ENCODE results near the gene C1QL2. TPM values are rescaled to one million over a fixed set of nuclear protein-coding genes. Genes with fewer than 3 reads are reported as not detected.

C1QL2 gene
- total RNA-seq, result not detected

DNA sequence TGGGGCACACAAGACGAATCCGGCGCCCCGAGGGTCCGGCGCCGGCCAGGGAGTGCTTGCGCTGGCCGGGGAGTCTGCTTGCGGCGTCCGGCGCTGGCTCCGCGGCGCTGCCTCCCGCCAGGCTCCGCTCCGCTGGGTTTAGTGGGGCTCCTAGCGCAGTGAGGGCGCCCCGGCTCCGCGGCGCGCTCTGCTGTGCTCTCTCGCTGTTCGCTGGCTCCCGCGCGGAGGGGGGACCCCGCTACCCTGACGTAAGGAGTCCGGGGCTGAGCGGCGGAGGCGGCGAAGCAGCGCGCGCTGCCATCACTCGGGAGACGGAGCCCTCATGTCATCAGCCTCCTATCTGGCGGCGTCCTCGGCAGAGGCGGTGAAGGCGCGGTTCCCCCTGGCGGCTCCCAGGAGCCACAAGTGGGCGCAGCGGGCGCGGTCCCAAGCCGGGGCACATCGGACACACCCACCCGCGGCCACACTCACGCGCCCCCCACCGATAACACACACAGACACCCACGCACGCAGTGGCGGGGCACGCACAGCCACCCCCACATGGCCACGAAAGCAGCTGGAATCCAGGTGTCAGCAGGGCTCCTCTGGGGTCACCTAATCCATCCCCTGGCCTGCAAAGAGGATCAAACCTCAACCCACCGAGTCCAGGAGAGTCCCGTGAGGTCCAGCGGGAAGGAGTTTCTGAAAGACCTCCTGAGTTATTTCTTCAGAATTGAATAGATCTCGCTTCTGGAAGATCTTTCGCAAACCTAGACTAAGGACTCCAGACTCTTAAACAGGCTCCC lies at the start of gene C1QL2:
Gene C1QL2 (minus strand): TSS at position 189 of the 785 bp plus-strand sequence. CDS start 482 bp downstream, outside the sequence.
- no peak for DNase-seq
- H3K27ac Mint-ChIP-seq, result no peak within 1 kb of the TSS
- CTCF ChIA-PET, result no interaction called here
- H3K36me3 Mint-ChIP-seq, result no peaks in the 10 kb centered on the region
- intact Hi-C loops (cut with micrococcal nuclease), result no loop called here
- H3K27me3 Mint-ChIP-seq, result peaks cover 38% of the 10 kb centered on the region
- H3K4me1 Mint-ChIP-seq (ENCODE audit: low read depth), result no peaks in the 10 kb centered on the region
- POLR2A ChIA-PET, result no interaction called here
- no peaks in the 10 kb centered on the region for H3K9me3 Mint-ChIP-seq
- H3K4me3 Mint-ChIP-seq, result no peak within 1 kb of the TSS

DNA sequence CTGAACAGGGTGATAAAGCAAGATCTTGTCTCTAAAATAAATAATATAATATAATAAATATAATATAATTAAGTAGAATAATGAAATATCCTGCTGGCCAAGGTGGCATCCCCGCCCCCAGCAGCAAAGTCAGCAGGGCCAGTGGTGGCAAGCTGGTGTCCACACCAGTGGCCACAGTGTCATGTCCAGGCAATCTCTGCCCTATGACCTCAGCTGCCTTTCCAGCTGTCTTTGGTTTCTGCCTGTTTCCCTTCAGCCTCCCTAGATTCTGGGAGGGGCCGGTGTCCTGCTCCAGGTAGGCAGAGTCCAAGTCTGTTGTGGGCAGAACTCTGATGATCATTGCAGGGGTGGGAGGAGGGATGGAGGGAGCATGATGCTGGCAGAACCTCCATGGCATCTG lies 48.9 kb upstream of the C1QL2 start:
- intact Hi-C loops (cut with micrococcal nuclease), result no loop called here
- Mint-ChIP-seq H3K4me1 (ENCODE audit: low read depth) (no peaks in the 10 kb centered on the region), H3K4me3 (no peak overlapping the region), H3K27ac (no peak overlapping the region), H3K36me3 (no peaks in the 10 kb centered on the region), H3K27me3 (peaks cover 3% of the 10 kb centered on the region), H3K9me3 (no peaks in the 10 kb centered on the region)
- no peak for DNase-seq
- POLR2A ChIA-PET, result interaction anchor here (0.6 kb wide), 1 partner anchor 1726 kb away, joined by 3 read pairs; no protein-coding TSS in a partner anchor
- CTCF ChIA-PET, result no interaction called here

DNA sequence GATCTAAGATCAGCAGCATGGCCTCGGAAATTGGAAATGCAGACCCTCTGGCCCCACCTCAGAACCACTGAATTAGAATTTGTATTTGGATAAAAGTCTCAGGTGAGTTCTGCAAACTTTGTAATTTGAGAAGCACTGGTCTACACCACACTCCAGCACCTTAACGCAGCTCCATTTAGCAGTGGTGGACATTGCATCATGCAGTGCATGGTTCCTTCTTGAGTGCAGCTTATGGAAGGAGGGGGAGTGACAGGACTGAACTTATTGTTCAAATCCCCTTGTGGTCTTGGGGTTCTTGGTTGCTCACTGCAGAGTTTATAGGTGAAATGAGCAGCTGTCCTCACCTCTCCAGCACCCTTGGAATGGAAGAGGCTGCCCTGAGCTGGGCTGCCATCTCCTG lies 47.6 kb upstream of the C1QL2 start:
- DNase-seq, result no peak
- no peaks in the 10 kb centered on the region for H3K27me3 Mint-ChIP-seq
- no peak overlapping the region for H3K27ac Mint-ChIP-seq
- H3K36me3 Mint-ChIP-seq, result no peaks in the 10 kb centered on the region
- H3K4me3 Mint-ChIP-seq, result no peak overlapping the region
- no peaks in the 10 kb centered on the region for H3K4me1 Mint-ChIP-seq (ENCODE audit: low read depth)
- no peaks in the 10 kb centered on the region for H3K9me3 Mint-ChIP-seq
- CTCF ChIA-PET, result no interaction called here
- intact Hi-C loops (cut with micrococcal nuclease), result no loop called here
- POLR2A ChIA-PET, result no interaction called here

DNA sequence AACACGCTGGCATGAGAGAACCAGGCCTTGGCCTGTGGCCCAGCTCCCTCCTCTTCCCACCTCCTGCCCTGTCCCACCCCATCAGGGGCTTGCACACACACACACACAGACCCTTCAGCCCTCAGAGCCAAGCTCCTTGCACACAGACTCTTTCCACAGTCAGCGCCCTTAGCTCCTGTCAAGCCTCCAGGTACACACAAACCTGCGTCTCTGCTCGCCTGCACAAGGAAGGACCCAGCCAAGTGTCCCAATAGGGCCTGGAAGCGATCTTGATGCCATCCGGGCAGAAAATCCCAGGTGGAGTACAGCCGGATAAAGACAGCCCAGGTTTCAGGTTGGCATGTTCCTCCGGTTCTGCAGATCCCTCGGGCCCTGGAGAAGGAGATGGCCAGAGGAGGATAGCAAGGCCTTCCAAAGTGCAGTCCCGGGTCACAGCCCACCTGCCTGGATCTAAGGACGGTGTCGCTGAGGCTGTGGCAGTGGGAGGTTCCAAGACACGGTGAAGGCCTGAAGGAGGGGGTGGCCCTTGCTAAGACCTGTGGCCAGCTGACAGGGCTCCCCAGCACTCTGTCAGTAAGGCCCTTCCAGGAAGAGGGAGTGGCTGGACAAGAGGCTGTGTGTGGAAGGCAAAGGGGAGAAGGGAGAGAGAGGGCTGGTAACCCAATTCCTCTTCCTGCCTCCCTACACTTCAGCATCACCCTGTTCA lies 46.6 kb upstream of the C1QL2 start:
- no peak overlapping the region for H3K4me3 Mint-ChIP-seq
- H3K9me3 Mint-ChIP-seq, result no peaks in the 10 kb centered on the region
- H3K27ac Mint-ChIP-seq, result no peak overlapping the region
- ChIA-PET CTCF (no interaction called here), POLR2A (no interaction called here)
- H3K27me3 Mint-ChIP-seq, result peaks cover 2% of the 10 kb centered on the region
- intact Hi-C loops (cut with micrococcal nuclease), result no loop called here
- DNase-seq, result no peak
- H3K36me3 Mint-ChIP-seq, result no peaks in the 10 kb centered on the region
- H3K4me1 Mint-ChIP-seq (ENCODE audit: low read depth), result no peaks in the 10 kb centered on the region

DNA sequence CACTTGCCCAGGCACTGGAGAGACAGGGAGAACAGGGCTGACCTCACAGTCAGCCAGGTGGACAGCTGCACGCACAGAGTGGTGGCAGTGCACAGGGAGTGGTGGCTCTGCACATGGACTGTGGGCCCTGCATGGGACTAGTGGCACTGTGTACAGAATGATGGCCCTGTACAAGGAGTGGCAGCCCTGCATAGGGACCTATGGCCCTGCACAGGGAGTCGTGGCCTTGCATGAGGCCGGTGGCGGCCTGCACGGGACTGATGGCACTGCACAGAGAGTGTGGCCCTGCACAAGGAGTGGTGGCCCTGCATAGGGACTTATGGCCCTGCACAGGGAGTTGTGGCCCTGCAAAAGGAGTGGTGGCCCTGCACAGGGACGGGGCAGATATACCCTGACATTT lies 46.0 kb upstream of the C1QL2 start:
- Mint-ChIP-seq H3K36me3 (no peaks in the 10 kb centered on the region), H3K9me3 (no peaks in the 10 kb centered on the region), H3K4me1 (ENCODE audit: low read depth) (no peaks in the 10 kb centered on the region), H3K4me3 (no peak overlapping the region), H3K27ac (no peak overlapping the region), H3K27me3 (peaks cover 2% of the 10 kb centered on the region)
- DNase-seq, result no peak
- ChIA-PET POLR2A (no interaction called here), CTCF (no interaction called here)
- intact Hi-C loops (cut with micrococcal nuclease), result no loop called here

DNA sequence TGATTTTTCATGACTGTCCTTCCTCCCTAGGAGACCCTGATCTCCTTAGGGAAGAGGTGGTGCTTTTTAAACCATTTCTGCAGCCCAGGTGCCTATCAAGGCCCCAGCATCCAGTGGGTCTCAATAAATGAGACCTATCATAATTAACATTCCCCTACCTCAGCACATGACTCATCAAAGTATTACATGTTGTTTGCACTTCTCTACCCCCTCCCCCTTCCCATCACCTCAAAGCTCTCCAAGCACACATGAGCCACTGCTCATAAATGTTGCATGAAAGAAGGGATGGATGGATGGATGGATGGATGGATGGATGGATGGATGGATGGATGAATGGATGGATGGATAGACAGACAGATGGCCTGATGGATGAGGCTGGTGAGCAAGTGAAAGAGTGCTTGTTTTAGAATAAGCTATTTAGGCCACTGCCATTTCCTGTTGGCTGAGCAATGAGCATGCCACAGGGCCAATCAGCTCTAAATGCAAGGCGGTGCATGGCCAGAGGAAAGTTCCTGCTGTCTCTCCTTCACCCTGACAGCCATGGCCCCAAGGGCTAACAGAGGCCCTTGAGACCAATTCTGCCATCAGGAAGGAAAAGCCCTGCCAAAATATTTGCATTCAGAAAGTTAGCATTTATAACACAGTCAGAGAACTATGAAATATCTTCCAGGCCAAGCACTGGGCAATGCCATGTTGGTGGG lies 44.2 kb upstream of the C1QL2 start:
- H3K27ac Mint-ChIP-seq, result no peak overlapping the region
- CTCF ChIA-PET, result no interaction called here

DNA sequence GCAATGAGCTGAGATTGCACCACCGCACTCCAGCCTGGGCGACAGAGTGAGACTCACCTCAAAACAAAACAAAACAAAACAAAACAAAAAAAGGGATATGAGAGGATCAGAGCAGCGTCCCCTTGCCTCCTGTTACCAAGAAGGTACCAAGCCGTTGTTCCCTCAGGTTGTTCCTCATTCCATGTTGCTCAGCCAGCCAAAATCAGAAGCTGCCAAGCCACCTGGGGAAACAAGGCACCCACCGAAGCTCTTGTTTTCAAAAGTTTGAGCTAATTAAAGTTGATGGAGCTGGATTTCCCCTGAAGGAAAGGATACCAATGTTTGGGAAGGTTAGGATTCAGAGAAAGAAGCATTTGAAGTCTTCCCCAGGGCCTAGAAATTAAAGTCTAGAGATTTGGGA lies 43.3 kb upstream of the C1QL2 start:
- Mint-ChIP-seq H3K27me3 (peaks cover 4% of the 10 kb centered on the region), H3K4me1 (ENCODE audit: low read depth) (no peaks in the 10 kb centered on the region), H3K4me3 (no peak overlapping the region), H3K36me3 (no peaks in the 10 kb centered on the region), H3K27ac (no peak overlapping the region), H3K9me3 (no peaks in the 10 kb centered on the region)
- CTCF ChIA-PET, result interaction anchor here (0.7 kb wide), 1 partner anchor 63 kb away, joined by 3 read pairs; no protein-coding TSS in a partner anchor
- DNase-seq, result no peak
- POLR2A ChIA-PET, result no interaction called here
- intact Hi-C loops (cut with micrococcal nuclease), result no loop called here

More for the DNA sequence above, 44.2 kb upstream of the C1QL2 start:
- no peaks in the 10 kb centered on the region for H3K4me1 Mint-ChIP-seq (ENCODE audit: low read depth)
- no peaks in the 10 kb centered on the region for H3K36me3 Mint-ChIP-seq
- DNase-seq, result no peak
- no peaks in the 10 kb centered on the region for H3K9me3 Mint-ChIP-seq
- H3K27me3 Mint-ChIP-seq, result peaks cover 4% of the 10 kb centered on the region
- intact Hi-C loops (cut with micrococcal nuclease), result no loop called here
- no peak overlapping the region for H3K4me3 Mint-ChIP-seq
- POLR2A ChIA-PET, result no interaction called here

DNA sequence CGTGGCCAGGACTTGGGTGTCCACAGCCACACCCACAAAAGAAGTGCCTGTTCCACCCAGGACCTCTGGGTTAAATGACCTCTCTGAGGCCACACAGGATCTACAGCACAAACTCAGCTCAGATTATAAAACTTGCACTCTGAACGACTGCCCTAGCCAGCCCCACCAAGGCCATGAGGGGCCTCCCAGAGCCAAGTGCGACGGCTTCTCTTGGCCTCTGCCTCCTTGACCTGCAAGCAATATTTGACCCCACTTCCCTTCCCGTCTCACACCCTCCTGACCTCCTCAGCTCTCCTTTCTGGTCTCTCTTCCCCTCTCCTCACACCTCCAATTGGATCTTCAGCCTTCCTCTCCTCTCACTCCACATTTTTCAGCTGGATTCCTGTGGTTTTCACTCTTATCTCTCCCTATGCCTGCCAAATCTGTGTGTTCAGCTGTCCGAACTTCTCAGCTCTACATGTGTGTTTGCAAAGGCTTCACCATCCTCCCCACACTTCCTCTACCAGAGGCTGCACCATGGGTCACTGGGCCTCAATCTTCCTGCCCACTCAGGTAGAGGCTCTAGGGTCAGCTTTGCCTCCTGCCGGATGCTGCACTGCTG lies 39.8 kb upstream of the C1QL2 start:
- intact Hi-C loops (cut with micrococcal nuclease), result no loop called here
- POLR2A ChIA-PET, result no interaction called here
- Mint-ChIP-seq H3K4me1 (ENCODE audit: low read depth) (no peaks in the 10 kb centered on the region), H3K27me3 (peaks cover 9% of the 10 kb centered on the region), H3K4me3 (no peak overlapping the region), H3K36me3 (no peaks in the 10 kb centered on the region), H3K9me3 (no peaks in the 10 kb centered on the region), H3K27ac (no peak overlapping the region)
- no peak for DNase-seq
- CTCF ChIA-PET, result interaction anchor here (0.8 kb wide), 1 partner anchor 67 kb away, joined by 3 read pairs; no protein-coding TSS in a partner anchor

DNA sequence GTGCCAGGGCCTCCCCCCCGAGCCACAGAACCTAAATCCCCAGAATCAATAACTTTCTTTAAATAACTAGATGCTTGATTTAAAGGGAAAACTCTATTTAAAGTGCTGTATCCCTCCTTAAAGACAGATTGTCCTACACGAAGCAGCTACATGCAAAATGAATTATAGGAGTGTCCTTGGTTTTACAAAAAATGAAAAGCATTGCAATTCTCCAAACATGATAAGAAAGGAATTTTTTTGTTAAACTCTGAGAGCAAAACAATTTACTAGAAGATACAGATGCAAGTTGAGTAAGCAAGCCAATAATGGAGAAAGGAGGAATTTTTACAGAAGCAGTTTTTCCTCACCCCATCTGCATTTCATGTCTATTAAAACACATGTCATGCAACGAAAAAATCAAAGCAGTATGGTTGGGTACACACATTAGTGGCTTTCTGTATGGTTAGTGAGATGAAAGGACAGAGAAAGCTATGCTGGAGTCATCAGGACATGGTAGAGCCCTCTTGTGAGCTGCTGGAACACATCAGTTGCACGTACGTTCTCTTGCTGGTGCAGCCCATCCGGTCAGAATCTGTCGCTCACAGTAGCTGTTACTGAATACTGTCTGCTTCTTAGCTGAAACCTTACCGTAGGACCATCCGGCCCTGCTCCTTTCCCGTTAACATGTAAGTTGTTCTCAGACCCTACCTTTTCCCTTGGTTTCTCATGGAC lies 39.1 kb upstream of the C1QL2 start:
- no peaks in the 10 kb centered on the region for H3K9me3 Mint-ChIP-seq
- H3K4me3 Mint-ChIP-seq, result no peak overlapping the region
- no peak overlapping the region for H3K27ac Mint-ChIP-seq
- ChIA-PET CTCF (interaction anchor here (0.8 kb wide), 1 partner anchor 68 kb away, joined by 3 read pairs; no protein-coding TSS in a partner anchor), POLR2A (no interaction called here)
- intact Hi-C loops (cut with micrococcal nuclease), result no loop called here
- no peak for DNase-seq
- no peaks in the 10 kb centered on the region for H3K4me1 Mint-ChIP-seq (ENCODE audit: low read depth)
- H3K27me3 Mint-ChIP-seq, result peaks cover 9% of the 10 kb centered on the region
- no peaks in the 10 kb centered on the region for H3K36me3 Mint-ChIP-seq

DNA sequence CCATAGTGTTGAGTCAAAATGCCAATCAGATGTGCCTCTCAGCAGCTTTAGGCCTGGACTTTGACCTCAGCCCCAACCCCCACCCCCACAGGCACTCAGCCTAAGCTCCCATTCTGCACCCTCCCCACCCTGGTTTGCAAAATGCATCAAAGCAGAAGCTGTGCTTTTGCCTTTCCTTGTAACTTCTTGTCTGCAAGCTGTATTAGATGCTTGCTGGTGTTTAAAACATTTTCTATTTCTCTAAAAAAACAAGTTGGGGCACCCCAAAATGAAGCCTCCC lies 38.5 kb upstream of the C1QL2 start:
- no peaks in the 10 kb centered on the region for H3K9me3 Mint-ChIP-seq
- CTCF ChIA-PET, result no interaction called here
- POLR2A ChIA-PET, result no interaction called here

DNA sequence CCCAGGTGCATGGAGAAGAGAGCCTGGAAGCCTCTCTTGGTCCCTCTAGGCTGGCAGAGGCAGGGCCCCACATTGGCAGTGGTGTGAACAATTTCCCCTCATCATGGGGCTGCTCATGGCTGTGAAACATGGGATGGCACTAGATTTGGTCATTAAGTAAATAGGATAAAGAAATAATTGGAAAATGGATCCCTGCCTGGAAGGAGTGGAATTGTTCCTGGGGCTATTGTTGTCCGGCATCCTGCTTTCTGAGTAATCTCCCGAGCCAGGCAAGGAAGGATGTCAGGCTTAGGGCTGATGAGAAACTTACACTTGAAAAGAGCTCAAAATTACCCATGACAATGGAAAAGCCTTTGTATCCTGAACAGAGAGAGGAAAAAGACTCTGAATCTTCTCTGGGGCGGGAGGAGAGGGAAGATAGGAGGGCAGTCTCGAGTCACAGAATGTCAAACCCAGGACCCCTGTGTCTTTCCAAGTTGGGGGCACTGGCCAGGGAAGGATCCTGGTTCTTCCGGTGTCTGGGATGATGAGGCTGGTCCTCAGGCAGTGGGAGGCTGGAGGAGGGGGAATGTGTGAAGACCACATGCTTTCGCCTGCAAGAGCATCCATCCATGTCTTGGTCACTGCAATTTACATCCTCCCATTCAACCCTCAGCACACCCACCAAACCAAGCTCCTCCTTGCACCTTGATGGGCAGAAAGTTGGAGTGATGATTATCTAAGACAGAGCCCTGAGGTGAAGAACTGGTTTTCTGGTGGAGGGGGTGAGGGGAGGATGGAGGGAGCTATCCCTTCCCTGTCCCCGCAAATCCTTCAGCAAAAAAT lies 38.0 kb upstream of the C1QL2 start:
- CTCF ChIA-PET, result no interaction called here
- DNase-seq, result no peak
- peaks cover 9% of the 10 kb centered on the region for H3K27me3 Mint-ChIP-seq
- no peaks in the 10 kb centered on the region for H3K9me3 Mint-ChIP-seq
- intact Hi-C loops (cut with micrococcal nuclease), result no loop called here
- no peaks in the 10 kb centered on the region for H3K4me1 Mint-ChIP-seq (ENCODE audit: low read depth)
- H3K4me3 Mint-ChIP-seq, result no peak overlapping the region
- POLR2A ChIA-PET, result no interaction called here
- H3K27ac Mint-ChIP-seq, result no peak overlapping the region
- H3K36me3 Mint-ChIP-seq, result no peaks in the 10 kb centered on the region

More for the DNA sequence above, 38.5 kb upstream of the C1QL2 start:
- no peak overlapping the region for H3K4me3 Mint-ChIP-seq
- DNase-seq, result no peak
- intact Hi-C loops (cut with micrococcal nuclease), result no loop called here
- H3K4me1 Mint-ChIP-seq (ENCODE audit: low read depth), result no peaks in the 10 kb centered on the region
- no peaks in the 10 kb centered on the region for H3K36me3 Mint-ChIP-seq
- H3K27ac Mint-ChIP-seq, result no peak overlapping the region
- H3K27me3 Mint-ChIP-seq, result peaks cover 9% of the 10 kb centered on the region

All from activated CD4-positive, alpha-beta memory T cell treated with anti-CD3 and anti-CD28 coated beads for 36 hours (primary cell).